NT2/D1 (cell line): ENCODE measurements around the gene FOXP1.

Experiments
- SUZ12 ChIP-seq: IDR thresholded peaks from 2 replicates; pipeline ENCODE4 v1.6.1; 2011; ENCODE audit not compliant: insufficient read length, insufficient read depth; ENCODE audit errors: extremely low read depth
- YY1 ChIP-seq: IDR thresholded peaks from 2 replicates; pipeline ENCODE4 v1.6.1; 2011; ENCODE audit not compliant: insufficient read length, insufficient read depth

- TF ChIP-seq YY1 (no peak), SUZ12 (no peak)
These were observed 223.3 kb downstream of the FOXP1 start for GRCh38 chr3:71360180-71360579.
